Measurements from ENCODE around the gene CFTR. TPM values are rescaled to one million over a fixed set of nuclear protein-coding genes. Genes with fewer than 3 reads are reported as not detected.

Gene CFTR
- total RNA-seq, 1 donor from 2014 or later: not detected

DNA sequence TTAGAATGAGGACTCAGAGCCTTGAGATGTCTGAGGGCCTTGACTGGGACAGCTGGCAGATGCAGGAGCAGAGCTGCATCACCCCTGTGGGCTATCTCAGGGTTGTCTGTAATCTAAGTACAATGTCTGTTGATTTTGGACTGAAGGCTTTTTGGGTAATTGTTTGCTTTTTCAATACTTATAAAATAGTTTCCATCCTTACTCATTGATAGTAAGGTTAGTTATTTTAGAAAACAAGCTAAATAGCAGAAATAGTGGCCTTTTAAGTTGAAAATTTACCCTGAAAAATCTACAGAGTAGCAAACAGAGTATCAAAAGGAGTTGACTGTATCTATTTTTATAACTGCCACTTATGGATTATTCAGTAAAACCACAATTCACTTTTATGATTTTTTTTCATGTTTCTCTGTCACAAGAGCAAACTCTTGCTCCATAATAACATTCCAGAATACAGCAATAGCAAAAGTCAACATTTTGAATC, 179.7 kb downstream of the CFTR start:
- Mint-ChIP-seq H3K4me1 (no peaks in the 10 kb centered on the region), H3K27me3 (peaks cover 2% of the 10 kb centered on the region), H3K9me3 (no peaks in the 10 kb centered on the region), H3K36me3 (ENCODE audit: low read depth) (no peaks in the 10 kb centered on the region), H3K27ac (no peak overlapping the region), H3K4me3 (no peak overlapping the region)
- no peak for DNase-seq
- intact Hi-C loops (cut with micrococcal nuclease): no loop called here

DNA sequence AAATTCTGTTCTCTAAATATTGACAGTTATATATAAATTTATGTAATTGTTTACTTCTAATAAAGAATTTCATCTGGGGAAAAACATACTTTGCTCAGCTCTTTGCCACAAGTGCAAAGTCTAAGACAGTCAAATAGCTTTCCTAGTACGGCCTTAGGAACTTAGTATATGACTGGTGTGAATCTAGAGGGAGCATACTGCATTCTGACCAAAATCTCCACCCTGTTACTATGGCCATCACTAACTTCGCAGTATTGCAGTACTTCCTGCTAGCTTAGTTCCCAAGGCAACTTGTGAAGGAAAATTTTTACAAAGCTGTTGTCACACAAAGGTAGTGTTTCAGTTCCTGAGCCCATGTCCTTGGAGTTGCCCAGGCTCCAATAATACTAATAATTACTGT, 181.5 kb downstream of the CFTR start:
- no peaks in the 10 kb centered on the region for H3K9me3 Mint-ChIP-seq
- H3K4me1 Mint-ChIP-seq: no peaks in the 10 kb centered on the region
- intact Hi-C loops (cut with micrococcal nuclease): no loop called here
- H3K36me3 Mint-ChIP-seq (ENCODE audit: low read depth): no peaks in the 10 kb centered on the region
- no peak overlapping the region for H3K27ac Mint-ChIP-seq
- peaks cover 2% of the 10 kb centered on the region for H3K27me3 Mint-ChIP-seq
- H3K4me3 Mint-ChIP-seq: no peak overlapping the region
- no peak for DNase-seq

DNA sequence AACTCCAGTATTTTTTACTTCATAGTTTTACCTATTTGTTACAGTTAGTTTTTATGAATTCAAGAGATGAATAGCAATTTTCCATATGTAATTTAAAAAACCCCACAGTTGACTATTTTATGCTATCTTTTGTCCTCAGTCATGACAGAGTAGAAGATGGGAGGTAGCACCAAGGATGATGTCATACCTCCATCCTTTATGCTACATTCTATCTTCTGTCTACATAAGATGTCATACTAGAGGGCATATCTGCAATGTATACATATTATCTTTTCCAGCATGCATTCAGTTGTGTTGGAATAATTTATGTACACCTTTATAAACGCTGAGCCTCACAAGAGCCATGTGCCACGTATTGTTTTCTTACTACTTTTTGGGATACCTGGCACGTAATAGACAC, 184.2 kb downstream of the CFTR start:
- no peak for DNase-seq
- Mint-ChIP-seq H3K4me3 (no peak overlapping the region), H3K27me3 (peaks cover under 1% of the 10 kb centered on the region), H3K36me3 (ENCODE audit: low read depth) (no peaks in the 10 kb centered on the region), H3K27ac (no peak overlapping the region), H3K4me1 (no peaks in the 10 kb centered on the region), H3K9me3 (no peaks in the 10 kb centered on the region)
- intact Hi-C loops (cut with micrococcal nuclease): no loop called here

DNA sequence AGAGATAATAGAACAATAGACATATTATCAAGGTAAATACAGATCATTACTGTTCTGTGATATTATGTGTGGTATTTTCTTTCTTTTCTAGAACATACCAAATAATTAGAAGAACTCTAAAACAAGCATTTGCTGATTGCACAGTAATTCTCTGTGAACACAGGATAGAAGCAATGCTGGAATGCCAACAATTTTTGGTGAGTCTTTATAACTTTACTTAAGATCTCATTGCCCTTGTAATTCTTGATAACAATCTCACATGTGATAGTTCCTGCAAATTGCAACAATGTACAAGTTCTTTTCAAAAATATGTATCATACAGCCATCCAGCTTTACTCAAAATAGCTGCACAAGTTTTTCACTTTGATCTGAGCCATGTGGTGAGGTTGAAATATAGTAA, 185.5 kb downstream of the CFTR start:
- no peak overlapping the region for H3K27ac Mint-ChIP-seq
- DNase-seq: no peak
- no peaks in the 10 kb centered on the region for H3K36me3 Mint-ChIP-seq (ENCODE audit: low read depth)
- H3K9me3 Mint-ChIP-seq: no peaks in the 10 kb centered on the region
- no peak overlapping the region for H3K4me3 Mint-ChIP-seq
- no peaks in the 10 kb centered on the region for H3K4me1 Mint-ChIP-seq
- H3K27me3 Mint-ChIP-seq: no peaks in the 10 kb centered on the region
- intact Hi-C loops (cut with micrococcal nuclease): no loop called here

DNA sequence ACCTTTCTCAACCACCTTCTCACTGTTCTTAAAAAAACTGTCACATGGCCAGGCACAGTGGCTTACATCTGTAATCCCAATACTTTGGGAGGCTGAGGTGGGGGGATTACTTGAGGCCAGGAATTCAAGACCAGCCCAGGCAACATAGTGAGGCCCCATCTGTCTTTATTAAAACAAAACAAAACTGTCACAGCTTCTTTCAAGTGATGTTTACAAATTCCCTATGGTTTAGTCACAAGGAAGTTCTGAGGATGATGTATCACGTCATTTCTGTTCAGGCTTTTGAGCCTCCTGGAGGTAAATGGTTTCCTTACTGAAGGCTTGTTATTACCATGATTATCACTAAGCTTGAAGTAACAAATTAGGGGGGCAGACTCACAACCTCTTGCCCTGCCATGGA, 186.2 kb downstream of the CFTR start:
- H3K4me1 Mint-ChIP-seq: no peaks in the 10 kb centered on the region
- H3K9me3 Mint-ChIP-seq: no peaks in the 10 kb centered on the region
- no peak for DNase-seq
- no peak overlapping the region for H3K27ac Mint-ChIP-seq
- H3K36me3 Mint-ChIP-seq (ENCODE audit: low read depth): no peaks in the 10 kb centered on the region
- no peaks in the 10 kb centered on the region for H3K27me3 Mint-ChIP-seq
- intact Hi-C loops (cut with micrococcal nuclease): no loop called here
- H3K4me3 Mint-ChIP-seq: no peak overlapping the region

DNA sequence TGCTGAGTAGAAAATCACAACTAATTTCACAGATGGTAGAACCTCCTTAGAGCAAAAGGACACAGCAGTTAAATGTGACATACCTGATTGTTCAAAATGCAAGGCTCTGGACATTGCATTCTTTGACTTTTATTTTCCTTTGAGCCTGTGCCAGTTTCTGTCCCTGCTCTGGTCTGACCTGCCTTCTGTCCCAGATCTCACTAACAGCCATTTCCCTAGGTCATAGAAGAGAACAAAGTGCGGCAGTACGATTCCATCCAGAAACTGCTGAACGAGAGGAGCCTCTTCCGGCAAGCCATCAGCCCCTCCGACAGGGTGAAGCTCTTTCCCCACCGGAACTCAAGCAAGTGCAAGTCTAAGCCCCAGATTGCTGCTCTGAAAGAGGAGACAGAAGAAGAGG, 186.9 kb downstream of the CFTR start:
- Mint-ChIP-seq H3K9me3 (no peaks in the 10 kb centered on the region), H3K4me1 (no peaks in the 10 kb centered on the region), H3K27me3 (no peaks in the 10 kb centered on the region), H3K27ac (no peak overlapping the region), H3K4me3 (no peak overlapping the region), H3K36me3 (ENCODE audit: low read depth) (no peaks in the 10 kb centered on the region)
- intact Hi-C loops (cut with micrococcal nuclease): no loop called here
- DNase-seq: no peak

DNA sequence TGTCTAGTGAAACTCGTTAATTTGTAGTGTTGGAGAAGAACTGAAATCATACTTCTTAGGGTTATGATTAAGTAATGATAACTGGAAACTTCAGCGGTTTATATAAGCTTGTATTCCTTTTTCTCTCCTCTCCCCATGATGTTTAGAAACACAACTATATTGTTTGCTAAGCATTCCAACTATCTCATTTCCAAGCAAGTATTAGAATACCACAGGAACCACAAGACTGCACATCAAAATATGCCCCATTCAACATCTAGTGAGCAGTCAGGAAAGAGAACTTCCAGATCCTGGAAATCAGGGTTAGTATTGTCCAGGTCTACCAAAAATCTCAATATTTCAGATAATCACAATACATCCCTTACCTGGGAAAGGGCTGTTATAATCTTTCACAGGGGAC, 187.6 kb downstream of the CFTR start:
- Mint-ChIP-seq H3K9me3 (no peaks in the 10 kb centered on the region), H3K36me3 (ENCODE audit: low read depth) (no peaks in the 10 kb centered on the region), H3K27me3 (no peaks in the 10 kb centered on the region), H3K4me3 (no peak overlapping the region), H3K27ac (no peak overlapping the region), H3K4me1 (no peaks in the 10 kb centered on the region)
- DNase-seq: no peak
- intact Hi-C loops (cut with micrococcal nuclease): no loop called here

DNA sequence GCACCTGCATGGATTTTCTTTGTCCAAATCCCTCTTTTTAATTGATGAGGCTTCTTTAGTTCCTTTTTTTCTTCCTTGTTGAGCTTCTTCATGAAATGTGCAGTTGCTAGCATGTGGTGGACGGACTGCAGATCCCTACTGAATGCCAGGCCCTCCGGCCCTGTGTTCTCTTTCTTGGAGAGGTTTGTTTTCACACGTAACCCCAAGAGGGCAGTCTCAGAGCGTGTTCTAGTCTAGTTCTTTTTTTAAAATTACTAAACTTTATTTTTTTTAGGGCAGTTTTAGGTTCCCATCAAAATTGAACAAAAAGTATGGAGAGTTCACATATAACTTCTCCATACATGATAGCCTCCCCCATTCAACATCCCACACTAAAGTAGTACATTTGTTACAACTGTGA, 190.0 kb downstream of the CFTR start:
- intact Hi-C loops (cut with micrococcal nuclease): no loop called here
- Mint-ChIP-seq H3K27me3 (no peaks in the 10 kb centered on the region), H3K4me1 (no peaks in the 10 kb centered on the region), H3K36me3 (ENCODE audit: low read depth) (no peaks in the 10 kb centered on the region), H3K9me3 (no peaks in the 10 kb centered on the region), H3K27ac (no peak overlapping the region), H3K4me3 (no peak overlapping the region)
- DNase-seq: no peak

DNA sequence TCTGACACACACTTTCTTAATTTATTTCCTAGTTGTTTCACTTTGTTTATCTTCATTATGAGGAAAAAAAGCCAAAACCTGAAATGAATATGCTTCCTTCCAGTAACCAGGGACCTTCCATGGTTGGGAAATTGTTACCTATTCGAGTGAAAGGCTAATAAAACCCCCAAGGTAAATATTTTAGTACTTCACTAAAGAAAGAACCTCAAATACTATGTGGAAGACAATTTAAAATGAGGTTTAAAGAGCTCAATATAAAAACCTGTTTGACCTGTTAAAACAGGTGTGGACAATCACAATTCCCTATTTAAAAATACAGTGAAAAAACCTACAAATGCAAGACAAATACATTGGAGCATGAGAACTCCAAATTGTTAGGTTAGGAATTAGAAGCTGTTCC, 192.6 kb downstream of the CFTR start:
- intact Hi-C loops (cut with micrococcal nuclease): no loop called here
- H3K9me3 Mint-ChIP-seq: no peaks in the 10 kb centered on the region
- no peak for DNase-seq
- no peak overlapping the region for H3K27ac Mint-ChIP-seq
- H3K27me3 Mint-ChIP-seq: peaks cover 2% of the 10 kb centered on the region
- no peaks in the 10 kb centered on the region for H3K36me3 Mint-ChIP-seq (ENCODE audit: low read depth)
- H3K4me1 Mint-ChIP-seq: no peaks in the 10 kb centered on the region
- H3K4me3 Mint-ChIP-seq: no peak overlapping the region

DNA sequence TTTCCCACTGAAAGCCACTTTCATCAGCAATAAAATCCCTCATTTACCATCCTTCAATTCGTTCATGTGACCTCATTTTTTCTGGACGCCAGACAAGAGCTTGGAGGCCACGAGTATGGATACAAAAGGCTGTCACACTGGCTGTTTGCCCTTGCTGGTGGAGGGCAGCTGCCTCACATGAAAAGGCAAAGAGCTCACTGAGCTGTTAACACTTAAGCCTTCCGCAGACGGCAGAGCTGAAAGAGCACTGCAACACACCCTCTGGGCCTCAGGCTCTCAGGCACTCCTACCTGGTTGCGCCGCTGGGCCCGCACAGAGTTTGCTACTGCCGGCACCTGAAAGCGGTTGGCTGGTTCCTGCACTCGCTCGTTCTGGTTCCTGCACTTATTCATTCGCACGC, 193.5 kb downstream of the CFTR start:
- Mint-ChIP-seq H3K27me3 (peaks cover 2% of the 10 kb centered on the region), H3K36me3 (ENCODE audit: low read depth) (no peaks in the 10 kb centered on the region), H3K4me1 (no peaks in the 10 kb centered on the region), H3K9me3 (no peaks in the 10 kb centered on the region), H3K27ac (no peak overlapping the region), H3K4me3 (no peak overlapping the region)
- intact Hi-C loops (cut with micrococcal nuclease): no loop called here
- DNase-seq: no peak

DNA sequence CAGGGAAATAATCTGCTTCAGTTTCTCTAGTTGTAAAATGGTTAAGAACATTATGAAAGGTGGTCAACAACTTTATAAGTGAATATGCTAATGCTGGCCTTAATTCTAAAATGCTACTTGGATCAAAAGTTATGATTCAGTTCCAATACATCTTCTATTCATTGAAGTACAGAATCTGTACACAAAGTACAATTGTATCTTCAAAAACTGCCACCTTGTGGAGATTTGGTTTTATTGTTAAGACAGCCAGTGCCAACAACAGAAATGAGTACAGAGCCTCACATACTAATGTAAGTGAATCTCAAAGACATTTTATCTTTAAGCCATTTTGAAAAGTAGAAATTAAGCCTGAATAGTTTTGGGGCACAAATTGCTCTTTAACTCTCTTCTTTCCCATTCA, 194.0 kb downstream of the CFTR start:
- intact Hi-C loops (cut with micrococcal nuclease): no loop called here
- no peak for DNase-seq
- Mint-ChIP-seq H3K9me3 (no peaks in the 10 kb centered on the region), H3K4me3 (no peak overlapping the region), H3K27me3 (peaks cover 2% of the 10 kb centered on the region), H3K4me1 (no peaks in the 10 kb centered on the region), H3K36me3 (ENCODE audit: low read depth) (no peaks in the 10 kb centered on the region), H3K27ac (no peak overlapping the region)

DNA sequence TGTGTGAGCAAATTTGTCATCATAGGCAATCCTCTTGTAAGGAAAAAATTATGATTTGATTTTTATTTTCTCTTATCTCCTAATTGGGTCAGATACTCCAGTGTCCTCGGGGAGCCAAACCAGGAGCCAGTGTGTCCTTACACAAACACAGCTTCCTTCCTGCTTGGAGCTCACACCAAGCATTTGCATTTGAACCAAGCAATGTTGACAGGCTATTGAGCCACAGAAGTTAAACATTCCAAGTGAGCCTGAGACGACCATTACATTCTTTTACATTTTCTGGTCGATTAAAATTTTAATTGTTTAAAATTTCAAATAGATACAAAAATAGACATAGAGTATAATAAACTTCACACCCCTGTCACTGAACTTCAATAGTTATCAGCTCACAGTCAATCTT, 194.8 kb downstream of the CFTR start:
- no peaks in the 10 kb centered on the region for H3K36me3 Mint-ChIP-seq (ENCODE audit: low read depth)
- H3K4me3 Mint-ChIP-seq: no peak overlapping the region
- DNase-seq: no peak
- peaks cover 2% of the 10 kb centered on the region for H3K27me3 Mint-ChIP-seq
- intact Hi-C loops (cut with micrococcal nuclease): no loop called here
- H3K27ac Mint-ChIP-seq: no peak overlapping the region
- no peaks in the 10 kb centered on the region for H3K4me1 Mint-ChIP-seq
- no peaks in the 10 kb centered on the region for H3K9me3 Mint-ChIP-seq

DNA sequence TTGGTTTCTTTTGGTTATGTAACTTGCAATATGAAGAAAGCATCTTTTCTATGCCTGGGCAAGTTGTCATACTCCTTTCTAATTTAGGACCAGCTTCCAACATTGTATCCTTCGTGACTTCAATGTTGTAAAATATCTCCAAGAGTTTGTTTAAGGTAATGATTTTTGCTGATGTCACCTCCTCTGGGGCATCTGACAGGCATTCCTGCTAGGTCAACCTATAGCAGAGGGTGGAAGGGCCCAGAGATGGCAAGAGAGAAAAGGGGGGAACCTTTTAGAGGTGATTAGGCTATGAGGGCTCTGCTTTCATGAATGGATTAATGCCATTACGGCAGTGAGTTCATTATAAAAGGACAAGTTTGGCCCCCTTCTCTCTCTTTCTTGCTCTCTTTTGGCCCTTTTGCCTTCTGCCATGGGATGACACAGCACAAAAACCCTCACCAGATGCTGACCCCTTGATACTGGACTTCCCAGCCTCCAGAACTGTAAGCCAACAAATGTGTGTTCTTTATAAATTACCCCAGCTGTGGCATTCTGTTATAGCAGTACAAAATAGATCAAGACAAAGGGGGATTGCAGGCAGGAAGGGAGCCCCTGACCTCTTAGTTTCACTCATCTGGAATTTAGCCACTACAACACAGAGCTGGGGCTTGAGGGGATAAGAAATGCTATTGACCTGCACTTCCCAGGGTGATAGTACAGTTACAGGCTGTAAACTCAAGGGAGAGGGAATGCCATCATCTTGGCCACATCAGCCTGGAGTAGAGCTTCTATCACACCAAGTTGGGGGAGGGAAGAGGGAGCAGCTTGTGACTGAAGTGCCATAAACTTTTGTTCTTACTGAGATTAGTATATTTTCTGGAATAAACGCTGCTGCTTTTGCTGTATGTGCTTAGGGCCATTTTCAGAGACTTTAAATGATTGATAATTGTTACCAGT, 195.9 kb downstream of the CFTR start:
- H3K27me3 Mint-ChIP-seq: peaks cover 2% of the 10 kb centered on the region
- H3K27ac Mint-ChIP-seq: no peak overlapping the region
- H3K36me3 Mint-ChIP-seq (ENCODE audit: low read depth): no peaks in the 10 kb centered on the region
- no peaks in the 10 kb centered on the region for H3K4me1 Mint-ChIP-seq
- no peak overlapping the region for H3K4me3 Mint-ChIP-seq
- intact Hi-C loops (cut with micrococcal nuclease): no loop called here
- H3K9me3 Mint-ChIP-seq: no peaks in the 10 kb centered on the region
- DNase-seq: no peak

DNA sequence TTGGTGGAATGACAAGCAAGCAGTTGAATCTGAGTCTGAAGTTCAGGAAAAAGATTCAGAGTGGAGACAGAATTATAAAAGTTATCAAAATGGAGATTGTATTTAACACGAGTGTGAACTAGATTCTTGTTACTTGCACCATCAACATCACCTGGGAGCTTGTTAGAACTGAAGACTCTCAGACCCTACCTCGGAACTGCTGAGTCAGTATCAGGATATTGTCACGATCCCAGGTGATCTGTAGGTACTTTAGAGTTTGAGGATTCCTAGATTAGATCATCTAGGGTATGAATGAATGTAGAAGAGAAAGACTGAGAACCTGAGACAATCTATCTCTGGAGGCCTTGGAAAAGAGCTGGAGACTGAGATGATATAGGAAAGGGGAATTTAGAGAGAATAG, 199.3 kb downstream of the CFTR start:
- Mint-ChIP-seq H3K36me3 (ENCODE audit: low read depth) (no peaks in the 10 kb centered on the region), H3K4me1 (no peaks in the 10 kb centered on the region), H3K4me3 (no peak overlapping the region), H3K9me3 (no peaks in the 10 kb centered on the region), H3K27me3 (peaks cover 2% of the 10 kb centered on the region), H3K27ac (no peak overlapping the region)
- no peak for DNase-seq
- intact Hi-C loops (cut with micrococcal nuclease): no loop called here
